GM23338 (cell line): ENCODE results near the gene EFNB2.

Experiments
- CREB1 ChIP-seq: fragments of 250-450 bp; sonication (Bioruptor Pico); IDR thresholded peaks from 2 replicates; pipeline ENCODE4 v1.5.0; 2020; ENCODE audit warnings: low read depth, mild to moderate bottlenecking, moderate library complexity
- CTCF ChIP-seq, 2 experiments: fragments of 200-600 bp in 1 of 2; sonication (generic) in 1 of 2; conservative IDR thresholded peaks; 2 replicates each; pipeline versions ENCODE4 v1.5.1 to v1.6.1; 2016 to 2017; ENCODE audit warnings: antibody characterized with exemption in 2 of 2, low read depth in 2 of 2, mild to moderate bottlenecking in 2 of 2, moderate library complexity in 1 of 2
- EZH2 ChIP-seq: fragments of 200-600 bp; sonication (generic); IDR thresholded peaks from one replicate; pipeline ENCODE4 v1.8.0; 2017; ENCODE audit warnings: antibody characterized with exemption, mild to moderate bottlenecking, low read depth; ENCODE audit not compliant: unreplicated experiment
- EZH2phosphoT487 ChIP-seq: fragments of 200-600 bp; sonication (generic); IDR thresholded peaks from one replicate; pipeline ENCODE4 v1.8.1; 2018; ENCODE audit warnings: antibody characterized with exemption; ENCODE audit not compliant: unreplicated experiment

- TF ChIP-seq CTCF (conservative IDR thresholded peaks at IDR 0.05; ENCODE audit: low read depth in 2 of 2) = no peak
- no peak for TF ChIP-seq EZH2phosphoT487
- no peak for TF ChIP-seq EZH2
- no peak for TF ChIP-seq CREB1 (CRISPR knock-in tag)
Measured at GRCh38 chr13:106551751-106552150, 16.3 kb upstream of the EFNB2 start.
